ENCODE data around the gene CGB2. TPM values are rescaled to one million over a fixed set of nuclear protein-coding genes. Genes with fewer than 3 reads are reported as not detected.

Gene CGB2
- total and polyA plus RNA-seq, 2 of the 13 experiments (the other 11 are each of a cell fraction or from before 2014, with no cell fraction given), result not detected

- TF ChIP-seq ZNF550 (CRISPR knock-in tag; IDR thresholded peaks at IDR 0.05; ENCODE audit: borderline replicate concordance), result 0 out of 2 replicates have a peak, but pooled peaks have one; percentile 44
- no peak for TF ChIP-seq STAG1 (CRISPR knock-in tag; IDR thresholded peaks at IDR 0.05)
- no peak for TF ChIP-seq EEA1 (CRISPR knock-in tag; IDR thresholded peaks at IDR 0.05; ENCODE audit: borderline replicate concordance)
- TF ChIP-seq FOXM1 (CRISPR knock-in tag; IDR thresholded peaks at IDR 0.05), result no peak
- TF ChIP-seq MED8 (CRISPR knock-in tag; IDR thresholded peaks at IDR 0.05; ENCODE audit: insufficient replicate concordance), result peak; percentile 18
- no peak for TF ChIP-seq ZNF460 (CRISPR knock-in tag; IDR thresholded peaks at IDR 0.05; ENCODE audit: borderline replicate concordance)
- TF ChIP-seq ZNF713 (CRISPR knock-in tag; IDR thresholded peaks at IDR 0.05), result peak; percentile 34; the same call in 1 of the 2 replicates
- no peak for TF ChIP-seq HIVEP1 (CRISPR knock-in tag; IDR thresholded peaks at IDR 0.05)
- TF ChIP-seq SSRP1 (CRISPR knock-in tag; IDR thresholded peaks at IDR 0.05), result no peak
- TF ChIP-seq CBX1 (IDR thresholded peaks at IDR 0.05; ENCODE audit: low read depth), result no peak
- no peak for TF ChIP-seq SMYD3 (CRISPR knock-in tag; IDR thresholded peaks at IDR 0.05)
- TF ChIP-seq ZNF589 (CRISPR knock-in tag; conservative IDR thresholded peaks at IDR 0.05), result no peak
- TF ChIP-seq NR2C2 (CRISPR knock-in tag; IDR thresholded peaks at IDR 0.05; ENCODE audit: borderline replicate concordance), result no peak
- TF ChIP-seq ISX (CRISPR knock-in tag; conservative IDR thresholded peaks at IDR 0.05), result no peak
- peak; percentile 27; the same call in 1 of the 2 replicates for TF ChIP-seq ZSCAN31 (CRISPR knock-in tag; IDR thresholded peaks at IDR 0.05; ENCODE audit: low read depth)
- peak; percentile 20; the same call in 1 of the 2 replicates for TF ChIP-seq KLF12 (CRISPR knock-in tag; IDR thresholded peaks at IDR 0.05; ENCODE audit: borderline replicate concordance)
- no peak for TF ChIP-seq SRSF1 (optimal IDR thresholded peaks at IDR 0.05; ENCODE audit: low read depth, low read length)
- TF ChIP-seq PAX8 (CRISPR knock-in tag; IDR thresholded peaks at IDR 0.05; ENCODE audit: borderline replicate concordance), result no peak
- no peak for TF ChIP-seq BHLHE40 (IDR thresholded peaks at IDR 0.05; ENCODE audit: low read length)
- TF ChIP-seq MNT (IDR thresholded peaks at IDR 0.05), result no peak
- no peak for TF ChIP-seq NCOA5 (CRISPR knock-in tag; IDR thresholded peaks at IDR 0.05)
- no peak for TF ChIP-seq STAT6 (CRISPR knock-in tag; IDR thresholded peaks at IDR 0.05; ENCODE audit: borderline replicate concordance)
- no peak for TF ChIP-seq ZNF564 (CRISPR knock-in tag; IDR thresholded peaks at IDR 0.05)
- no peak for TF ChIP-seq HNRNPK (IDR thresholded peaks at IDR 0.05; ENCODE audit: low read depth, low read length, poor library complexity, severe bottlenecking)
- peak; percentile 35; the same call in 1 of the 2 replicates for TF ChIP-seq ZNF747 (CRISPR knock-in tag; IDR thresholded peaks at IDR 0.05; ENCODE audit: borderline replicate concordance)
- peak; percentile 59; the same call in 1 of the 2 replicates for TF ChIP-seq GFI1 (CRISPR knock-in tag; IDR thresholded peaks at IDR 0.05; ENCODE audit: borderline replicate concordance)
- no peak for TF ChIP-seq KLF11 (CRISPR knock-in tag; IDR thresholded peaks at IDR 0.05)
These were observed 39.0 kb upstream of the CGB2 start (continued) for GRCh38 chr19:48992581-48993174.
